Endothelial cell of hepatic sinusoid (primary cell): ENCODE data around the gene PHLDA2.
"Not testable (repeated sequence)": the region's sequence is repeated elsewhere in the genome, so short reads cannot be mapped to it uniquely, and the experiment has no call there.

Experiments
- in situ Hi-C: cut with HindIII; loops from 2 replicates; pipeline ENCODE4 v1.10.0; 2017; ENCODE audit warnings: low sequenced_read_pairs

The PHLDA2 gene

DNA sequence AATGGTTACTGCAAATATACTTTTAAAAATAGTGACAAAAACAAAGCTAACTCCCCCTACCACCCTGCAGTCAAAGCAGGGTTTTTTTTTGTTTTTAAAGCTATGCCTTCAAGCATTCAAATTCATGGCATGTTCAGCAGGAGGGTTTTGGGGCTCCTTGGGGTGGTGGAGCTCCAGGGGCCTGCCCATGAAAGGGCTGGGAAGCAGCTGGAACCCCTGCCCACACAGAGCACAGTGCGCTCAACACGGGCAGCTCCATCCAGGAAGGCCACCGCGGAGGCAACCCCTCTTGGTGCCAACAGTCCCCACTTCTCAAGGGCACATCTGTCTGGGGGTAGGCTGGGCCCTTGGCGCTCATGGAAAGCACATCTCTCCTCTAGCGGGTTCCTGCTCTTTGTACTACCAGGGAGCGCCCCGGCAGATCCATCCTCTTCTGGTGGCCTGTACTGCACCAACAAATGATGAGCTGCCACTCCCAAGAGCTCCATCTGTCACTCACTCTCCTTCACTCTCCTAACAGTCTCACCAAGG lies 16.6 kb upstream of the PHLDA2 start:
- in situ Hi-C loops: no loop called here

DNA sequence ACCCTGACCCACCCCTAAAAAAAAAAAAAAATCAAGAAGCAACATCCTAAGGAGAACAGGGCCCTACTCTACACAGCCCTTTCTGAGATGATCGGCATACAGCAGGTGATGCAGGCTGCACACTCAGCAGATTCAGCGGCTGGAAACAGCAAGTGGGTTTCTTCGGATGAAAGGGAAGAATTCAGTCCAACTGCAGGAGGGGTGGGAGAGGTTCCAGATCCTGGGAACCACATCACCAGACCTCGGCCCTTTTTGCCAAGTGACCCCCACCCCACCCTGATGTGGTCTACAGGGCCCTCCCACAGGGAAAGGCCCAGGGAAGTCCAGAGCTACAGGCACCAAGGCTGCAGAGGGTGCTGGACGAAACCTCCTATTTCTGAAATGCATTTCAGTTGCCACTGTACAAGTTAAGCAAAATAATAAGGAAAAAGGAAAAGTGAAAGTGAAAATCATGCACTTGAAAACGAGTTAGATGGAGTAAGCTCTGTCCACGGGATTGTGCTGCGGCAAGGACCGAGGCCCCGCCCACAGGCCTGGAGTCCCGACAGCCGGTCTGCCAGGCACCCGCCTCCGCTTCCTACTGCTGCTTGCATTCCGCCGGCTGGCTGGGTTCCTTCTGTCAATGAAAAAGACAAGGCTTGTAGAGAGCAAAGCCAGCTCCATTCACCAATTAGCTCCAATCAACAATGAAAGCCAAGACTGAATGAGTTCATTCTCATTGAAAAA lies 16.0 kb upstream of the PHLDA2 start:
- in situ Hi-C loops: no loop called here

DNA sequence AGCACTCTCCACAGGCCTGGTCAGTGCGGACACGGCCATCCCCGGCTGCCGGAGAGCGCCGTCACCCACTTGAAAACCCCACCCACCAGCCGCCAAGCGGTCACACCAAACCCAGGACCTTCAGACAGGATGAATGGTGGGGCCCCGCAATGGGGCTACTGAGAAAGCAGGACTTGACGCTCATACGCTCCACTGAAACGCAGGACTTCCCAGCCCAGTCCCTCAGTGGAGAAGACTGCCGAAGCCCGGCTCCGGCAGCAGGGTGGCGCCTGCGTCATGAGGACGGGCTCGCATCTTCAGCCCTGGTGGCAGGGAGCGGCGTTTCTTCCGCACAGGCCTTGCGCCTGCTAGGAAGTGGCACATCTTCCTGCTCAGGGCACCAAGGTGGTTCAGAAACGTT lies 15.3 kb upstream of the PHLDA2 start:
- in situ Hi-C loops: loop anchor here (5.0 kb wide), 2 partner anchors 52 to 93 kb away; no protein-coding TSS in a partner anchor

DNA sequence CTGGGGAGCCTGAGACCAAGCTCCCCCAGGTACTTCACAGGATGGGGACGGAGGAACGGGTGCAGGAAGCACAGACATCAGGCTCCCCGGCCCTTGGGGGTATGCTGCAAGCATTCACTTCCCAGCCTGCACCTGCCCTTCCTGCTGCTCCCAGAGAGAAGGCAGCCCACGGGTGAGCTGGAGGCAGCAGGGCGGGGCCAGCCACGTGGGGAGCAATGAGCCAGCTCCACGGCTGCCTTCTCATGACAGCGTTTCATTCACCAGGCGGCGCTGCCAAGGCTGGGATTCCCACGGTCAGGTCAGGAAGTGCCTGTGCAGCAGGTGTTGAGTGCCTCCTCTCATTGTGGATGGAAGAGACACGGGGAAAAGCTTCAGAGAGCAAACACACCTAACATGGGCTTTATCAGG lies 14.5 kb upstream of the PHLDA2 start:
- in situ Hi-C loops: loop anchor here (5.0 kb wide), 2 partner anchors 51 to 94 kb away; no protein-coding TSS in a partner anchor

- in situ Hi-C loops: loop anchor here (5.0 kb wide), 2 partner anchors 51 to 94 kb away; no protein-coding TSS in a partner anchor
These were observed 13.9 kb upstream of the PHLDA2 start for GRCh38 chr11:2942872-2943710.

- in situ Hi-C loops: loop anchor here (5.0 kb wide), 2 partner anchors 50 to 95 kb away; no protein-coding TSS in a partner anchor
These were observed 13.2 kb upstream of the PHLDA2 start for GRCh38 chr11:2942447-2942846.

DNA sequence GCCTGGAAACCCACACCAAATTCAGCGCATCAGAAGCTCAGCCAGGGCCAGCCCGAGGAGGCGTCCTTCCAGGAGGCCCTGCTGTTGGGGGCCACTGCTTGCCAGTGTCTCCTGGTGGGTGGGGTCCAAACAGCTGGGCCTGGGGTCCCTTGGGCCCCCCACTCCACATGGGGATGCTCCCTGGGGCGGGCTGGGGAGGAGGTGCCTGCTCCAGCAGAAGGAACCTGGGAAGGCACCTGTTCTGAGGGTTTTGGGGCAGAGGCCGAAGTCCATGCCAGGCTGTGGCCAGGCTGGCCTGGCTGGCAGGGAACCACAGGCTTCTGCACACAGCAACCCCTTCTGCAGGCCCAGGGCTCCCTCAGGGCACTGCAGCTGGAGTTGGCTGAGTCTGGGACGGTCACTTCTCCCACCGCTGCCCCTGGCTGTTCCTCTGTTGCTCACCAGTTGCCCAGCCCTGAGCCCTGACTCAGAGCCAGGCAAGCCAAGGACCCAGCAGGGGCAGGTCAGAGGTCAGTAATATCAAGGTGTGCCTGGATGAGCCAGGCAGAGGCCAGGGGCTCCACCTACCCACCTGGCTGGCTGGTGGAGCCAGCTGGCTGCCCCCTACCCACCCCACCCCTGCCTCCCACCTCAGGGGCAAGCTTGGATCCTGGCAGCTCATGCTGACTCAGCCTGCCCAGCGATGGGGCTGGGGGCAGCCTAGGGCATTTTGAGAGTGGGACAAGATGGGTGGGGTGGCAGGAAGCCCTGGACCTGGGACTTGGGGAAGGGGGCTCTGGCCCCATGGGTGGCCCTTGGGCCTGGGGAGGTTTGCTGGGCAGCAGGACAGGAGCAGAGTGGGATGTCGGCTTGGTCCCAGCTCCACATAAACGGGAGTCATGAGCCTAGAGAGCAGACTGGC lies 12.0 kb upstream of the PHLDA2 start:
- in situ Hi-C loops: loop anchor here (5.0 kb wide), 2 partner anchors 49 to 96 kb away; no protein-coding TSS in a partner anchor

- in situ Hi-C loops: loop anchor here (5.0 kb wide), 2 partner anchors 48 to 97 kb away; no protein-coding TSS in a partner anchor
These were observed 11.1 kb upstream of the PHLDA2 start for GRCh38 chr11:2940147-2940920.

DNA sequence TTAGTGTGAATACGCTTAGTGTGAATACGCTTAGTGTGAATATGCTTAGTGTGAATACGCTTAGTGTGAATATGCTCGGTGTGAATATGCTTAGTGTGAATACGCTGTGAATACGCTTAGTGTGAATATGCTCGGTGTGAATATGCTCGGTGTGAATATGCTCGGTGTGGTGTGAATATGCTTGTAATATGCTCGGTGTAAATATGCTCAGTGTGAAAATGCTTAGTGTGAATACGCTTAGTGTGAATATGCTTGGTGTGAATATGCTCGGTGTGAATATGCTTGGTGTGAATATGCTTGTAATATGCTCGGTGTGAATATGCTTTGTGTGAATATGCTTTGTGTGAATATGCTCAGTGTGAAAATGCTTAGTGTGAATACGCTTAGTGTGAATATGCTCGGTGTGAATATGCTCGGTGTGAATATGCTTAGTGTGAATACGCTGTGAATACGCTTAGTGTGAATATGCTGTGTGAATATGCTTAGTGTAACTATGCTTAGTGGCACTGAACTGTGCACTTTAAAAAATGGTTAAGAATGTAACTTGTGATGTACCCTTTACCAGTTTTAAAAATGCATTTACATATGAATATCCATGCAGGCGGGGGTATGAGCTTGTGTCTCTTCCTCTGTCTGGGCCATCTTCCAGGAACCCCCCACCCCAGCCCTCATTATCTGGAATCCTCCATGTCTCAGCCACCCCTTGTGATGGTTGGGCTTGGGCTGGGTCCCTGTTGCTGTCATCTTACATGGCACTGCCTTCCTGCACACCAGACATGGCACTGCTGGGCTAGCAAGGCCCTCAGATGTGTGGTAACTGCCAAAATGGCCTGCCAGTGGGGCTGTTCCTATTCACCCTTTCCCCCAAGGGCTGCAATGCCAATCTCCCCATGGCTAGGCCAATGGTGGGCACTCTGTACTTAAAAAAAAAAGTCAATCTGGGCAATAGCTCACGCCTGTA lies 9.5 kb upstream of the PHLDA2 start:
- in situ Hi-C loops: not testable (repeated sequence)

GRCh38 chr11:2937641-2938457 lies 8.6 kb upstream of the PHLDA2 start:
- in situ Hi-C loops: not testable (repeated sequence)

- in situ Hi-C loops: no loop called here
These were observed 5.5 kb upstream of the PHLDA2 start for GRCh38 chr11:2934611-2935239.

- in situ Hi-C loops: no loop called here
These were observed 4.9 kb upstream of the PHLDA2 start for GRCh38 chr11:2934021-2934550.

- in situ Hi-C loops: no loop called here
These were observed 4.3 kb upstream of the PHLDA2 start for GRCh38 chr11:2933375-2934020.

GRCh38 chr11:2932850-2933251 lies 3.6 kb upstream of the PHLDA2 start:
- in situ Hi-C loops: no loop called here

DNA sequence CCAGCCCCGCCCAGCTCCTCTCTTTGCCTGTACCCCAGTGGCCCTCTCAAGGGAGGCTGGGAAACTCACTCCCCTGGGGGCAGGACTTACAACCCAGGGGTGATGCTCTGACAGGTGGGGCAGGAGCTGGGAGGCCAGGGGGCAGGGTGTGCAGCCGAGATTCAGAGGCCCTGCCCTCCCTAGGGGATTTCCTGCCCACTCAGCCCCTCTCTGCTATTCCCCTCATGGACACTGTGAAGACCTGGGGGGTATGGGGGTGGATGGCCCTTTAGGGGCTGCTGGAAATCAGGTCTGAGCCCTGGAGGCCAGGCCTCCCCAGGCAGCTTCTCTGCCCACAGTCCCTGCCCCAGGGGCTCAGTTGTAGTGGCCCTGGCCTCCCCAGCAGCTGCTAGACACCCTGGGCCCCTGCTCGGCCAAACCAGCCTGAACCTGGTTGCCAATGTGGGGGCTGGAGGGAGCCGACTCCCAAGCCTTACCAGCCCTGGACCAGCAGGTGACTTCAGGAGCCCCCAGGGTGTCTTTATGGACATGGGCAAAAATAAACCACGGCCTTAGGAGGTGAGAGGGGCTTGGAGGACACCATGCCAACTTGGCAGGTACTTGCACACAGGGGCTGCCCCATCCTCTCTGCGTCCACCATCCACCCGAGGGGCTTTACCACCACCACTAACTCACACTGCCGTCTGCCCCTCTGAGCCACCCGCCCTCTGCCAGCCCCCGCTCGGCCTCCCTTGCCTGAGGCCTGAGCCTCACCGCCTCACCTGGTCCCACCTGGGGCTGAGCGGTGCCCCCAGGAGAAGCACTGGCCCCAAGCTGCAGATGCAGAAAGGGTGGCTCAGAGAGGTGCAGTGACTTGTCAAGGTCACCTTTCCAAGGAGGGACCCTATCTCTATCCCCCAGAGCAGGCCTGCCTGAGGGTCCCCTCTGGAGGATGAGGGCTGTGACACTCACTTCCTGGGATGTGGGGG lies 2.8 kb upstream of the PHLDA2 start:
- in situ Hi-C loops: no loop called here
